ENCODE measurements around the gene CTSA.
A peak's percentile ranks its signal among the peaks of the same experiment; 100 is the strongest.
"Not testable (repeated sequence)": the region's sequence is repeated elsewhere in the genome, so short reads cannot be mapped to it uniquely, and the experiment has no call there.

CTSA gene

GRCh38 chr20:45899046-45899835 is 8.1 kb downstream of the CTSA start:
- ATAC-seq = no peak
- H3K4me1 Mint-ChIP-seq = peaks cover under 1% of the 10 kb centered on the region
- no peak for DNase-seq
- H3K27me3 Mint-ChIP-seq = no peaks in the 10 kb centered on the region
- H3K4me3 Mint-ChIP-seq = no peak overlapping the region
- H3K27ac Mint-ChIP-seq = peak overlapping the region in 1 of 2 donors; percentile 37
- H3K9me3 Mint-ChIP-seq = no peaks in the 10 kb centered on the region

- not testable (repeated sequence) for H3K4me1 Mint-ChIP-seq, DNase-seq, H3K27ac Mint-ChIP-seq, H3K27me3 Mint-ChIP-seq, ATAC-seq, H3K9me3 Mint-ChIP-seq, H3K4me3 Mint-ChIP-seq
Measured at GRCh38 chr20:45901332-45901731, 10.2 kb downstream of the CTSA start.

- Mint-ChIP-seq H3K4me1 (no peaks in the 10 kb centered on the region), H3K9me3 (no peaks in the 10 kb centered on the region), H3K27me3 (no peaks in the 10 kb centered on the region), H3K27ac (no peak overlapping the region), H3K4me3 (no peak overlapping the region)
- DNase-seq (no peak), ATAC-seq (no peak)
Measured at GRCh38 chr20:45902199-45902701, 11.1 kb downstream of the CTSA start.

GRCh38 chr20:45904583-45905504 is 13.7 kb downstream of the CTSA start:
- H3K4me1 Mint-ChIP-seq = peaks cover 7% of the 10 kb centered on the region
- no peak overlapping the region for H3K27ac Mint-ChIP-seq
- no peak for ATAC-seq
- H3K27me3 Mint-ChIP-seq = no peaks in the 10 kb centered on the region
- H3K4me3 Mint-ChIP-seq = no peak overlapping the region
- H3K9me3 Mint-ChIP-seq = no peaks in the 10 kb centered on the region
- DNase-seq = no peak

GRCh38 chr20:45905505-45906079 is 14.5 kb downstream of the CTSA start:
- Mint-ChIP-seq H3K9me3 (no peaks in the 10 kb centered on the region), H3K4me3 (no peak overlapping the region), H3K27me3 (no peaks in the 10 kb centered on the region), H3K27ac (no peak overlapping the region), H3K4me1 (peaks cover 14% of the 10 kb centered on the region)
- ATAC-seq = no peak
- no peak for DNase-seq

- H3K9me3 Mint-ChIP-seq = no peaks in the 10 kb centered on the region
- no peak for DNase-seq
- ATAC-seq = no peak
- H3K4me3 Mint-ChIP-seq = no peak overlapping the region
- H3K4me1 Mint-ChIP-seq = peaks cover 32% of the 10 kb centered on the region
- H3K27me3 Mint-ChIP-seq = peaks cover 8% of the 10 kb centered on the region
- no peak overlapping the region for H3K27ac Mint-ChIP-seq
Measured at GRCh38 chr20:45907219-45907948, 16.2 kb downstream of the CTSA start.

GRCh38 chr20:45908084-45908483 is 16.9 kb downstream of the CTSA start:
- no peaks in the 10 kb centered on the region for H3K9me3 Mint-ChIP-seq
- no peak overlapping the region for H3K4me3 Mint-ChIP-seq
- no peak overlapping the region for H3K27ac Mint-ChIP-seq
- ATAC-seq (no peak), DNase-seq (no peak)
- H3K4me1 Mint-ChIP-seq = peaks cover 34% of the 10 kb centered on the region
- H3K27me3 Mint-ChIP-seq = peaks cover 9% of the 10 kb centered on the region

- Mint-ChIP-seq H3K4me1 (peaks cover 34% of the 10 kb centered on the region), H3K4me3 (no peak overlapping the region), H3K9me3 (no peaks in the 10 kb centered on the region), H3K27me3 (peaks cover 9% of the 10 kb centered on the region), H3K27ac (no peak overlapping the region)
- ATAC-seq (no peak), DNase-seq (no peak)
Measured at GRCh38 chr20:45909336-45909808, 18.2 kb downstream of the CTSA start.

- H3K4me3 Mint-ChIP-seq = peak overlapping the region; percentile 79 to 89
- no peak for ATAC-seq
- peak overlapping the region; percentile 89 to 94 for H3K27ac Mint-ChIP-seq
- no peaks in the 10 kb centered on the region for H3K9me3 Mint-ChIP-seq
- no peak for DNase-seq
- peaks cover 34% of the 10 kb centered on the region for H3K4me1 Mint-ChIP-seq
- H3K27me3 Mint-ChIP-seq = peaks cover 12% of the 10 kb centered on the region
Measured at GRCh38 chr20:45909817-45910669, 18.9 kb downstream of the CTSA start.

GRCh38 chr20:45910670-45911485 is 19.7 kb downstream of the CTSA start:
- Mint-ChIP-seq H3K27ac (peak overlapping the region; percentile 89 to 94), H3K4me3 (peak overlapping the region; percentile 79 to 89), H3K4me1 (peaks cover 34% of the 10 kb centered on the region), H3K9me3 (no peaks in the 10 kb centered on the region), H3K27me3 (peaks cover 20% of the 10 kb centered on the region)
- DNase-seq (peak; percentile 99), ATAC-seq (peak; percentile 96)

GRCh38 chr20:45911486-45912343 is 20.6 kb downstream of the CTSA start, which contains the start of gene PLTP:
Gene PLTP (minus strand): TSS chr20:45912155. CDS start chr20:45911452, 703 bp downstream.
- H3K4me1 Mint-ChIP-seq = peaks cover 34% of the 10 kb centered on the region
- peaks cover 24% of the 10 kb centered on the region for H3K27me3 Mint-ChIP-seq
- no peaks in the 10 kb centered on the region for H3K9me3 Mint-ChIP-seq
- peak; percentile 28 for ATAC-seq
- H3K4me3 Mint-ChIP-seq = peak within 1 kb of the TSS; percentile 79 to 89
- DNase-seq = peak; percentile 25 to 47
- peak within 1 kb of the TSS; percentile 7 to 70 for H3K27ac Mint-ChIP-seq

GRCh38 chr20:45912344-45912682 is 21.2 kb downstream of the CTSA start:
- H3K4me3 Mint-ChIP-seq = peak overlapping the region; percentile 79 to 89
- H3K4me1 Mint-ChIP-seq = peaks cover 34% of the 10 kb centered on the region
- H3K27me3 Mint-ChIP-seq = peaks cover 24% of the 10 kb centered on the region
- ATAC-seq (no peak), DNase-seq (no peak)
- no peak overlapping the region for H3K27ac Mint-ChIP-seq
- no peaks in the 10 kb centered on the region for H3K9me3 Mint-ChIP-seq

- peaks cover 34% of the 10 kb centered on the region for H3K4me1 Mint-ChIP-seq
- H3K27ac Mint-ChIP-seq = peak overlapping the region in 1 of 2 donors; percentile 80
- peak overlapping the region in 1 of 2 donors; percentile 59 for H3K4me3 Mint-ChIP-seq
- peaks cover 24% of the 10 kb centered on the region for H3K27me3 Mint-ChIP-seq
- ATAC-seq (no peak), DNase-seq (no peak)
- H3K9me3 Mint-ChIP-seq = no peaks in the 10 kb centered on the region
Measured at GRCh38 chr20:45913116-45913515, 22.0 kb downstream of the CTSA start.

Measured in stimulated activated naive CD8-positive, alpha-beta T cell treated with anti-CD3 and anti-CD28 coated beads, Interleukin-15, amount 100 ng/mL, for 72 hours (primary cell).